Fibroblast of the aortic adventitia (primary cell): ENCODE measurements around the gene TMEM41A. TPM values are rescaled to one million over a fixed set of nuclear protein-coding genes. Genes with fewer than 3 reads are reported as not detected.
"Not testable (repeated sequence)": the region's sequence is repeated elsewhere in the genome, so short reads cannot be mapped to it uniquely, and the experiment has no call there.

ENCODE experiments used
- DNase-seq: peaks from one replicate; pipeline ENCODE4 v3.0.0-alpha.2; 2010; ENCODE audit warnings: low read depth
- H3K4me3 ChIP-seq: 2 replicates; pipeline ENCODE4 v1.5.1; 2011; ENCODE audit warnings: low read depth, mild to moderate bottlenecking, control low read depth, low read length, moderate library complexity
- total RNA-seq: library from RNA; depleted of rRNA; stranded (reverse); fragments of >200 nt; gene quantifications from 2 replicates; pipeline ENCODE4 v1.2.3, GENCODE V29; 2012; ENCODE audit warnings: low replicate concordance
- TF ChIP-seq, protein P1 (sequence below): IDR thresholded peaks from 2 replicates; pipeline ENCODE4 v1.5.1; 2011; ENCODE audit warnings: mild to moderate bottlenecking, low read length, control low read depth, inconsistent platforms; ENCODE audit not compliant: insufficient read depth

TMEM41A gene
- total RNA-seq, 1 donor, result 14.5 TPM

DNA sequence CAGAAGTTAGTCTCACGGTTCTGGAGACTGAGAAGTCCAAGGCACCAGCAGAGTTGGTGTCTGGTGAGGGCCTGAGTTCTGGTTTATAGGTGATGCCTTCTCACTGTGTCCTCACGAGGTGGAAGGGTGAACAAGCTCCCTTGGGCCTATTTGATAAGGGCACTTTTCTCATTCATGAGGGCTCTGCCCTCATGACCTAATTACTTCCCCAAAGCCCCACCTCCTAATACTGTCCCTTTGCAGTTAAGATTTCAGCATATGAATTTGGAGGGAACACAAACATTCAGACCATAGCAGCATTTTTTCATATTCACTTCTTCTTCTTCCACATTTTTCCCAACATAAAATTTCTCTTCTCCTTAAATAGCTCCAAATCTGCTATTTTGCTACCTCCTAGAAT, 41.5 kb downstream of the TMEM41A start:
- TF ChIP-seq, protein P1, sequence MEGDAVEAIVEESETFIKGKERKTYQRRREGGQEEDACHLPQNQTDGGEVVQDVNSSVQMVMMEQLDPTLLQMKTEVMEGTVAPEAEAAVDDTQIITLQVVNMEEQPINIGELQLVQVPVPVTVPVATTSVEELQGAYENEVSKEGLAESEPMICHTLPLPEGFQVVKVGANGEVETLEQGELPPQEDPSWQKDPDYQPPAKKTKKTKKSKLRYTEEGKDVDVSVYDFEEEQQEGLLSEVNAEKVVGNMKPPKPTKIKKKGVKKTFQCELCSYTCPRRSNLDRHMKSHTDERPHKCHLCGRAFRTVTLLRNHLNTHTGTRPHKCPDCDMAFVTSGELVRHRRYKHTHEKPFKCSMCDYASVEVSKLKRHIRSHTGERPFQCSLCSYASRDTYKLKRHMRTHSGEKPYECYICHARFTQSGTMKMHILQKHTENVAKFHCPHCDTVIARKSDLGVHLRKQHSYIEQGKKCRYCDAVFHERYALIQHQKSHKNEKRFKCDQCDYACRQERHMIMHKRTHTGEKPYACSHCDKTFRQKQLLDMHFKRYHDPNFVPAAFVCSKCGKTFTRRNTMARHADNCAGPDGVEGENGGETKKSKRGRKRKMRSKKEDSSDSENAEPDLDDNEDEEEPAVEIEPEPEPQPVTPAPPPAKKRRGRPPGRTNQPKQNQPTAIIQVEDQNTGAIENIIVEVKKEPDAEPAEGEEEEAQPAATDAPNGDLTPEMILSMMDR, result no peak
- no peak for DNase-seq
- no peak overlapping the region for H3K4me3 ChIP-seq

DNA sequence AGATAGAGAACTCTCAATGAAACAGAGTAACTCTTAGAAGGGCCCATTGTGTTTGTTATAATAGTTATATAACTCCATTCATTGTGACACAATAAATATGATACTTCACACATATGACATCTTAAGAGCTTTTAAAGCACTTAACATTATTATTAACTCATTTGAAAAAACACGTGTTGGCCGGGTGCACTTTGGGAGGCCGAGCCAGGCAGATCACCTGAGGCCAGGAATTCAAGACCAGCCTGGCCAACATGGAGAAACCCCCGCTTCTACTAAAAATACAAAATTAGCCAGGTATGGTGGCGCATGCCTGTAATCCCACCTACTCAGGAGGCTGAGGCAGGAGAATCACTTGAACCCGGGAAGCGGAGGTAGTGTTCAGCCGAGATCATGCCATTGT, 47.4 kb downstream of the TMEM41A start:
- not testable (repeated sequence) for H3K4me3 ChIP-seq

DNA sequence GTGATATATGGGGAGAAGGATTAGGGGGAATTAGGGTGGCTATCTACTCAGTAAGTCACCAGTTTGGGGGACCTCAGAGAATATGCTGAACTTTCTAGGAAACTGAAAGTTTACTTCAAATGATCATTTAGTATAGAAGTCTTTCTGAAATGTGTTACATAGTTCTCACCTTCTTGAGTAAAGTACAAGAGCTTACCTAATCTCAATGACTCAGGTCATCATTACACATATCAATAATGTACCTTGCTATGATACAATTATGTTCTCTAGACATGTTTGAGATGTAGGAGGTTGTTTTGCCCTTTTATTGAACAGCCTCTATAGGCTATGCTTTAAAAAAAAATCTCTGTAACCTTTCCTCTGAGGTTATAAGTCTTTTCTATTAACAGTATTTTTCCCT, 50.7 kb downstream of the TMEM41A start:
- no peak overlapping the region for H3K4me3 ChIP-seq
- TF ChIP-seq, protein P1, result no peak
- no peak for DNase-seq

More for the DNA sequence above, 47.4 kb downstream of the TMEM41A start:
- not testable (repeated sequence) for DNase-seq

DNA sequence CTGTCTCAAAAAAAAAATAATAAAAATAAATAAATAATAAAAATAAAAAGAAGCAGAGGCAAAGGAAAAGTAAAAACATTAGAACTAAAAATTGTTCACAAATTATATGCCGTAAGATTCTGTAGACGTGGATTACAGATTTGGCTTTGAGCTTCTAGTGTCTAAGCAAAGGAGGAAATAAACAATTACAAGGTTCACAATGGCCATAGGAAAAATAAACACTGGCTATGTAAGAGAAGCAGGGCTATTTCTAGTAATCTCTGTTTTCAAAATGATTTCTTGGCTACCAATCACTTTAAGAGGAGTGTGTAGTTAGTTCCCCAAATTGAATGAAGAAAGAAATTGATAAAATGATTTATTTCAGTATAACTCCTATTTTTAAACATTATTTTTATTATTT, 54.5 kb downstream of the TMEM41A start:
- no peak overlapping the region for H3K4me3 ChIP-seq
- TF ChIP-seq, protein P1, result no peak
- DNase-seq, result no peak

DNA sequence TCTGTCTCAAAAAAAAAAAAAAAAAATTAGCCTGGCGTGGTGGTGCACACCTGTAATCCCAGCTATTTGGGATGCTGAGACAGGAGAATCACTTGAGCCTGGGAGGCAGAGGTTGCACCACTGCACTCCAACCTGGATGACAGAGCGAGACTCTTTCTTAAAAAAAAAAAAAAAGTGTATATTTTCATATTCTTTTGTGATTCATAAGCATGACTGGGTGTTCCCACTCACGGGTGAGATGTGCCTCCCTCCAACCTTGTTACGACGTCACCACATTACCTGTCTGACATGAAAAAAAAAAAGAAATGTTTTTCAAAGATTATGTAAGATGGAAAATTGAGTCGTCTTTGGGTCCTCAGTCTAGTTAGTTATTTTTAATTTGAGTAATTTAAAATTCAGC, 56.8 kb downstream of the TMEM41A start:
- no peak for DNase-seq
- no peak overlapping the region for H3K4me3 ChIP-seq
- TF ChIP-seq, protein P1, result no peak

DNA sequence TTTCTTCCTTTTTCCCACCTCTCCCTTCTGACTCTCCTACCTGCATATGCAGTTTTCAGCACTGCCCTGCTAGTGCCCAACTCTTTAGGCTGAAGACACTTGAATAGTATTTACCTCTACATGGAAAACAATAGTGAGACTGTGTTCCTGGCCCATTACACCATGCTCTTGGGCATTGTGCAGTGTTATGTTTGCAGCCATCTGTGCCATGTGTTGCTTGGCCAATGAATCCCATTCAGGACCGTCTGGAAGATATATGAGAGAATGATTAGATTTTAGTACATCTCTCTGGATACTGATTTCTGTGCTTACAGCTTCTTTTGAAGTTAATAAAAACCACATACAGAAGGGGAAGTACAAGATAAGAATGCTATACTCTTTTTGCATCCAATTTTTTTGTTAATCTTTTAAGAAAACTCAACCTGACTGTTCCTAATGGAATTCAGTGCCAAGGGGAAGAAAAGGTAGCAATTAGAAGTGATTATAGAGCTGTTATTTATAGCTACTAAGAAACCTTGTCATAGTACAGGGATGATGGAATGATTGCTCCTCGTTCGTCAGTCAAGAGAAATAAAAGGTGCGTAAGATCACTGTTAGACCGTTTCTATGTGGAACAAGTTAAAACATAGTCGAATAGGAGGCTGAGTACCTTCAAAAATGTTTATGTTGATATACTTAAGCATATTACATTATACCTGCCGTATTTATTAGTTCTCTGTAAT, 58.9 kb downstream of the TMEM41A start:
- no peak overlapping the region for H3K4me3 ChIP-seq
- DNase-seq, result no peak
- TF ChIP-seq, protein P1, result no peak

Other genes with a start within 250 kb of the TMEM41A start
- 4.3 and 11.7 TPM in 2 replicates for gene EHHADH, start 245.0 kb downstream of the TMEM41A start, total RNA-seq
- gene MAP3K13, start 135.9 kb downstream of the TMEM41A start, total RNA-seq, result 13.0 and 21.9 TPM in 2 replicates
- gene LIPH, start 53.6 kb upstream of the TMEM41A start, total RNA-seq, result 0.08 and 0.36 TPM in 2 replicates
- gene SENP2, start 87.3 kb upstream of the TMEM41A start, total RNA-seq, result 34.8 and 39.6 TPM in 2 replicates